Choroid plexus epithelial cell (primary cell): Measurements from ENCODE around the gene CSTPP1.

Experiments
- DNase-seq: peaks from one replicate; pipeline ENCODE4 v3.0.0-alpha.2; 2010; ENCODE audit warnings: low read depth
- H3K4me3 ChIP-seq: 2 replicates; pipeline ENCODE4 v1.5.1; 2011; ENCODE audit warnings: low read depth, mild to moderate bottlenecking, control low read depth, low read length, moderate library complexity
- TF ChIP-seq, protein P1 (sequence below): conservative IDR thresholded peaks from 2 replicates; pipeline ENCODE4 v1.5.1; 2011; ENCODE audit warnings: low read depth, mild to moderate bottlenecking, control low read depth, inconsistent platforms, low read length, moderate library complexity

Gene CSTPP1

DNA sequence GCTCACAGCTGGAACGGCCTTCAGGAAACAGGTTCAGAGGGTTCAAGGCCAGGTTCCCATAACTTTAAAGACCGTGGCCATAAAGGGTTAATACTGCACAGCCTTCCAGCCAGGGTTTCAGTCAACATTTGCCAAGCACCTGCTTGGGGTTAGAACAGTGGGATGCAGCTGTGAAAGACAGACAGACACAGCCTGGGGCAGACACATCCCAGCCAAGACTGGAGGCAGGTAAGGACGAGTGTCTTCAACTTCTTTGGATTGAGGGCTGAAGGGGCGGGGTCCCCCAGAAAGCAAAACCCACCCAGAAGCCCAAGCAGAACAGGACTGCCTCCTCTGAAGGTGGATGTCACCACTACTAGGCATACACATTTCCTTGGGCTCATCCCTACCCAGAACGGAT is 225.9 kb downstream of the CSTPP1 start:
- no peak overlapping the region for H3K4me3 ChIP-seq
- no peak for DNase-seq
- TF ChIP-seq, protein P1, sequence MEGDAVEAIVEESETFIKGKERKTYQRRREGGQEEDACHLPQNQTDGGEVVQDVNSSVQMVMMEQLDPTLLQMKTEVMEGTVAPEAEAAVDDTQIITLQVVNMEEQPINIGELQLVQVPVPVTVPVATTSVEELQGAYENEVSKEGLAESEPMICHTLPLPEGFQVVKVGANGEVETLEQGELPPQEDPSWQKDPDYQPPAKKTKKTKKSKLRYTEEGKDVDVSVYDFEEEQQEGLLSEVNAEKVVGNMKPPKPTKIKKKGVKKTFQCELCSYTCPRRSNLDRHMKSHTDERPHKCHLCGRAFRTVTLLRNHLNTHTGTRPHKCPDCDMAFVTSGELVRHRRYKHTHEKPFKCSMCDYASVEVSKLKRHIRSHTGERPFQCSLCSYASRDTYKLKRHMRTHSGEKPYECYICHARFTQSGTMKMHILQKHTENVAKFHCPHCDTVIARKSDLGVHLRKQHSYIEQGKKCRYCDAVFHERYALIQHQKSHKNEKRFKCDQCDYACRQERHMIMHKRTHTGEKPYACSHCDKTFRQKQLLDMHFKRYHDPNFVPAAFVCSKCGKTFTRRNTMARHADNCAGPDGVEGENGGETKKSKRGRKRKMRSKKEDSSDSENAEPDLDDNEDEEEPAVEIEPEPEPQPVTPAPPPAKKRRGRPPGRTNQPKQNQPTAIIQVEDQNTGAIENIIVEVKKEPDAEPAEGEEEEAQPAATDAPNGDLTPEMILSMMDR: no peak

DNA sequence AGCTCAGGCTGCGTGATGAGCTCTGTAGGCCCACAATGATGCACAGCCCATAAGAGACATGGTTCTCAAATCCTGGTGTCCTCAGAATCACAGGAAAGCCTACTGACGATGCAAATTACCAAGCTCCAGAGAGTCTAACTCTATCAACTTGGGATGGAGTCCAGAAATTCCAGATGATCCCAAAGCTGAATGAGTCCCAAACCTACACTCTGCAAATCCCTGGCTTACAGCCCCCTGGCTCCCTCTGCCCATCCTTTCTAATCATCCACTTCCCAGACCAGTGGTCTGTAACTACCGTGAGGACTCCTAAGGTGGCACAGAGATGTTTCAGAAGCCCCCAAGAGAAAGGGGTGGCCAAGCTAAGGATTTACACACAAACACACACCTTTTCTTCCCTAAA is 226.6 kb downstream of the CSTPP1 start:
- TF ChIP-seq, protein P1: no peak
- no peak overlapping the region for H3K4me3 ChIP-seq
- no peak for DNase-seq

DNA sequence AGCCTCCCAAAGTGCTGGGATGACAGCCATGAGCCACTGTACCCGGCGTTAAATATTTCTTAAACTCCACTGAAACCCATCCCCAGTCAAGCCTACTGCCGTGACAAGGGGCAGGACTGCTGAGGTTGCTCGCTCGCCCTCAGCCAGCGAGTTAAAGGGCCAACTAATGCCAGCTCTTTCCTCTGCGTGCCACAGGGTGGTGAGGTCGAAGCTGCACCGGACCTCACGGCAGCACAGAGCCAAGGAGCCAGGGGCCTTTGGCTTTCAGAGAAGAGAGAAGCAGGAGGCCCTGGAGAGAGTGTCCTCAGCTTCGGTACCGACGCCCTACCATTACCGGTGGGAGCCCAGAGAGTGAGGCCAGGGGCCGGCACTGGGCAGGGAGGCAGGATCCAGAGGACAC is 227.3 kb downstream of the CSTPP1 start:
- no peak for DNase-seq
- TF ChIP-seq, protein P1: no peak
- H3K4me3 ChIP-seq: no peak overlapping the region

DNA sequence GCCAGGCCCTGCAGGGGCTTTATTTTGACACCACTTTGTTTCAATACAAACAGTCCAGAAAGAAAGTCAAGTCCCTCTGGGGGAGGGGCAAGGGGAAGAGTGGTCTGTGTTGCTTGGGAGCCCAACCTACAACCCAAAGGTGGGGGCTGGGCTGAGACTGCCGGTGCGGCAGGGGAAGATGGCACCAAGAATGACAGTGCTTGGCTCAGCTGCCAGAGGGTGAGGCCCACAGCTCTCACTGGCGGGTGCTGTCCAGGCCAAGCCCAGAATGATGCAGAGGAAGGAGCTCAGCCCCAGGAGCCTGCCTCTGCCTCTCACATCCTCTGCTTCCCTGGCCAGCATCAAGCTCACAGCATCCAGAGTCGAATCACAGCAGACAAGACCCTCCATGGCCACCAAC is 227.8 kb downstream of the CSTPP1 start:
- TF ChIP-seq, protein P1: no peak
- DNase-seq: no peak
- H3K4me3 ChIP-seq: no peak overlapping the region

DNA sequence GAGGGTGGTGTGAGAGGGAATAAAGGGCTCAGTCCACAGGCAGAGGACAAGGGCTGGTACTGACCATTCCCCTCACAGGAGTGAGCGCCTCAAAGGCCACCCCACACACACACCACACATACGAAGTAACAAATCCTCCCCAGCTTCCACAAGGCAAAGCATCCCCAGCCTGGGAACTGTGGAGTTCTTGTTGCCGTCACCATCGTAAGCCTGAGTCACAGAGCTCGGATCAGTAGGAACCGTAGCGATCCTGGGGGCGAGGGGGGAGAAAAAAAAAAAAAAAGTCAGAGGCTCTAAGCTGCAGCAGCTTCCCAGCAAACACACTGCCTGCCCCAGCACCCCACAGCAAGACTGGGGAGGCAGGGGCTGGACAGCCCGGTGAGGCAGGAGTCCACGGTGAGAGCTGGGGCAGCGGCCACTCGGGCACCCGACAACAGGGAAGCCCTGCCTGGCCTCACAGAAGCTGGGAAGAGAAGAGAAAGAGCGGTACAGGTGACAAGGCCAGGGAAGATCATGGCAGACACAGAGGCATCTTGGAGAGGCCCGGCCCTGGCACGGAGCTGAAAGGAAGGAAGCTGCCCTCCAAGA is 228.8 kb downstream of the CSTPP1 start:
- DNase-seq: no peak
- H3K4me3 ChIP-seq: no peak overlapping the region
- TF ChIP-seq, protein P1: no peak

DNA sequence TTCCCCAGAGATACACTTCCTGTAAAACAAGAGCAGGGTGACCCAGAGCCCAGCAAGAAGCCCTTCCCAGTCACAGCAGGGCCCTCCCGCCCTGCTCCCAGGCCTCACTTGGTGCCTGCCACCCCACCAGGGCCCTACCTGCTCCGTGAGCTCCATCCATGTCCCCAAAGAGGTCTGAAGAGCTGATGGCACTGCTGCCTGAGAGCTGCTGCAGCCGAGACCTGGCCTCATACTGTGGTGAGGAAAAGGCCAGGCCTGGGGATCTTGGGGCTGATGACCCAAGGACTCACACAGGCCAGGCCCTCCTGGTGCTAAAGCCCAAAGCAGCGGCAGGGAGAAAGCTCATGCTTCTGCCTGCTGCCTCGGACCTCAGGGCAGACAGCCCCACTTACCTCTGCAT is 229.8 kb downstream of the CSTPP1 start:
- no peak overlapping the region for H3K4me3 ChIP-seq
- TF ChIP-seq, protein P1: no peak
- DNase-seq: no peak

DNA sequence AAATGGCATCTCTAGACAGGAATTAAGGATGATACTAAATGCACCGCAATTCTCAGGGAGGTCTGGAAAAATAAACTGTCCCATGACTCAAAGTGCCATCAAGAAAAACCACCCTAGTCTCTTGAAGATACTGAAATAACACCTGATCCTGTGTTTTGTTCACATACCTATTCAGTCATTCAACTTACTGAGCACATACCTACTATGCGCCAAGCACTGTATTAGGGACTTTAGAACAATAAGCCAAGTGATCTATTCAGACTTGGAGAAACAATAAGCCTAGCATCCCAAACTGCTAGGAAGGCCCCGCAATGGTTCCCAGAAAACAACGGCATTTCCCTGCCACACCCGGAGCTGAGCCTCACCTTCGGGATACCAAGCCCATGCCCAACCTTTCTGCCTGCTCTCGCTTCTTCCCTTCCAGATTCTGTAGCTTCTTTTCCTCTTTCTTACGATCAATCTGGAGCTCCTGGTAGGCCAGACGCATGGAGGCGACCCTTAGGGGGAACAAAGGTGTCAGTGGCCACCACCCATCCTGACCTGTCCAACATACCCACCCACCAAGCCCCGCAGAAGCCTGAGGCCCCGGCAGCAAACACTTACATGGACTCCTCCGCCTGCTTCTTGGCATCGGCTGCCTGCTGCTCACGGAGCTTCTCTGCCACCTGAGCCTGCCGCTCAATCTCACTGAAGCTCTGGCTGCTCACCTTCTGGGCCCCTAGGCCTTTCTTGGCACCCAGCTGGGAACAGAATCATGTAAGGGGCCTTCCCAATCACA is 234.7 kb downstream of the CSTPP1 start:
- TF ChIP-seq, protein P1: no peak
- no peak for DNase-seq
- no peak overlapping the region for H3K4me3 ChIP-seq
